ENCODE measurements around the gene BNC2.

Gene BNC2

GRCh38 chr9:16535555-16535954, 334.9 kb downstream of the BNC2 start:
- DNase-seq, result no peak

GRCh38 chr9:16532681-16533450, 337.6 kb downstream of the BNC2 start:
- DNase-seq, result peak in 2 of 3 donors; percentile 21 to 37

GRCh38 chr9:16532272-16532671, 338.2 kb downstream of the BNC2 start:
- DNase-seq, result no peak

GRCh38 chr9:16530669-16531642, 339.5 kb downstream of the BNC2 start:
- no peak for DNase-seq

GRCh38 chr9:16527573-16527972, 342.9 kb downstream of the BNC2 start:
- DNase-seq, result no peak

- no peak for DNase-seq
These were observed 344.1 kb downstream of the BNC2 start for GRCh38 chr9:16526380-16526779.

GRCh38 chr9:16524823-16525222, 345.6 kb downstream of the BNC2 start:
- no peak for DNase-seq

- no peak for DNase-seq
These were observed 346.4 kb downstream of the BNC2 start for GRCh38 chr9:16524078-16524477.

GRCh38 chr9:16521868-16522411, 348.5 kb downstream of the BNC2 start:
- peak; percentile 46 to 60 (median 47) for DNase-seq

GRCh38 chr9:16519001-16519400, 351.5 kb downstream of the BNC2 start:
- no peak for DNase-seq

- DNase-seq, result no peak
These were observed 353.6 kb downstream of the BNC2 start for GRCh38 chr9:16516891-16517290.

GRCh38 chr9:16515879-16516301, 354.6 kb downstream of the BNC2 start:
- no peak for DNase-seq

GRCh38 chr9:16515207-16515606, 355.3 kb downstream of the BNC2 start:
- DNase-seq, result no peak

GRCh38 chr9:16514131-16514530, 356.3 kb downstream of the BNC2 start:
- DNase-seq, result no peak

- DNase-seq, result no peak
These were observed 358.2 kb downstream of the BNC2 start for GRCh38 chr9:16512281-16512680.

GRCh38 chr9:16510482-16510881, 360.0 kb downstream of the BNC2 start:
- DNase-seq, result no peak

- peak in 1 of 3 donors; percentile 29 for DNase-seq
These were observed 360.5 kb downstream of the BNC2 start for GRCh38 chr9:16509997-16510396.

- DNase-seq, result no peak
These were observed 365.3 kb downstream of the BNC2 start for GRCh38 chr9:16505199-16505598.

GRCh38 chr9:16501726-16502125, 368.7 kb downstream of the BNC2 start:
- no peak for DNase-seq

GRCh38 chr9:16501141-16501540, 369.3 kb downstream of the BNC2 start:
- DNase-seq, result peak in 1 of 3 donors; percentile 21

GRCh38 chr9:16500386-16500785, 370.1 kb downstream of the BNC2 start:
- no peak for DNase-seq

GRCh38 chr9:16499892-16500291, 370.6 kb downstream of the BNC2 start:
- no peak for DNase-seq

GRCh38 chr9:16496908-16497307, 373.6 kb downstream of the BNC2 start:
- no peak for DNase-seq

Data from suppressor macrophage treated with lipopolysaccharide for 1 hour (primary cell).